Gastrocnemius medialis (tissue), 4 donors: ENCODE measurements around the gene NCAPG2. TPM values are rescaled to one million over a fixed set of nuclear protein-coding genes. Genes with fewer than 3 reads are reported as not detected.
"Not testable (repeated sequence)": the region's sequence is repeated elsewhere in the genome, so short reads cannot be mapped to it uniquely, and the experiment has no call there.

Source experiments
- ATAC-seq, 2 donors: fragments of 150-250 bp; one replicate each; pipeline ENCODE4 v1.9.1; 2016
- DNase-seq, 2 donors: peaks; one replicate each; pipeline ENCODE4 v3.0.0-alpha.2; 2019
- H3K27ac ChIP-seq, 4 donors: fragments of 200-600 bp; sonication (generic); 1 replicate in 1 of 4; 2 replicates in 3 of 4; pipeline ENCODE4 v1.5.1; 2016 to 2018; ENCODE audit warnings: mild to moderate bottlenecking in 2 of 4, moderate library complexity in 1 of 4
- H3K27me3 ChIP-seq, 3 donors: fragments of 200-600 bp; sonication (generic) in 2 of 3; 1 replicate in 1 of 3; 2 replicates in 2 of 3; pipeline versions ENCODE4 v1.5.1 to v1.6.0; 2016 to 2019; ENCODE audit warnings: mild to moderate bottlenecking in 1 of 3, moderate library complexity in 1 of 3
- H3K36me3 ChIP-seq, 2 donors: fragments of 200-600 bp; sonication (generic) in 1 of 2; one replicate each; pipeline ENCODE4 v1.5.1; 2017 to 2018
- H3K4me1 ChIP-seq, 2 donors: fragments of 200-600 bp; sonication (generic) in 1 of 2; one replicate each; pipeline ENCODE4 v1.5.1; 2016 to 2017; ENCODE audit warnings: mild to moderate bottlenecking in 2 of 2
- H3K4me3 ChIP-seq, 4 donors: fragments of 200-600 bp; sonication (generic) in 3 of 4; 1 replicate in 1 of 4; 2 replicates in 3 of 4; pipeline ENCODE4 v1.5.1; 2016 to 2019; ENCODE audit warnings: mild to moderate bottlenecking in 2 of 4
- H3K9me3 ChIP-seq, 3 donors: fragments of 200-600 bp; sonication (generic) in 2 of 3; 1 replicate in 1 of 3; 2 replicates in 2 of 3; pipeline ENCODE4 v1.5.1; 2016 to 2019
- CTCF ChIP-seq, 5 experiments: fragments of 450-650 bp in 3 of 5; fragments of 200-600 bp in 2 of 5; sonication (generic) in 2 of 5; IDR thresholded peaks in 4 of 5; conservative IDR thresholded peaks in 1 of 5; 1 replicate in 4 of 5; 2 replicates in 1 of 5; pipeline ENCODE4 v1.5.1; 2016 to 2019; ENCODE audit warnings: antibody characterized with exemption in 5 of 5, mild to moderate bottlenecking in 3 of 5, moderate library complexity in 3 of 5
- POLR2A ChIP-seq, 2 donors: fragments of 450-650 bp; IDR thresholded peaks; one replicate each; pipeline ENCODE4 v1.6.1; 2017; ENCODE audit warnings: antibody characterized with exemption in 2 of 2, mild to moderate bottlenecking in 2 of 2, moderate library complexity in 2 of 2
- in situ Hi-C, 4 donors: fragments of 200-750 bp; cut with MboI; loops; one replicate each; pipeline versions ENCODE4 v1.15.0 to v1.8.0; 2017; ENCODE audit warnings: low sequenced_read_pairs in 4 of 4
- intact Hi-C: fragments of 100-400 bp; cut with DNase I; formaldehyde crosslinking; loops from one replicate; pipeline ENCODE4 v1.15.1; 2023; ENCODE audit warnings: low total_unique reads
- total RNA-seq, 4 donors: library from RNA; depleted of rRNA; stranded (reverse); fragments of >200 nt; gene quantifications; one replicate each; pipeline versions ENCODE4 v1.1.0 to v1.2.3, GENCODE V29; 2016

NCAPG2 gene
- total RNA-seq, 4 donors from 2014 or later: 3.0 to 4.5 (median 3.9) TPM

- Histone ChIP-seq H3K4me3 (no peak overlapping the region), H3K27me3 (no peaks in the 10 kb centered on the region), H3K27ac (no peak overlapping the region), H3K4me1 (peaks cover 0 to 17% of the 10 kb centered on the region in 2 donors), H3K36me3 (no peaks in the 10 kb centered on the region), H3K9me3 (no peaks in the 10 kb centered on the region)
- DNase-seq: no peak
- intact Hi-C loops (no loop called here), in situ Hi-C loops (loop anchor here in 1 of 4 donors (25.0 kb wide), 1 partner anchor 130 kb away; the partner anchor contains the start of gene ESYT2)
- no peak for TF ChIP-seq POLR2A (IDR thresholded peaks at IDR 0.05)
- no peak for TF ChIP-seq CTCF (IDR thresholded peaks at IDR 0.05 in 4 of 5, conservative IDR thresholded peaks at IDR 0.05 in 1 of 5)
- no peak for ATAC-seq
Observed at GRCh38 chr7:158706710-158707590, 2.3 kb upstream of the NCAPG2 start.

GRCh38 chr7:158706273-158706704, 1.7 kb upstream of the NCAPG2 start:
- no peaks in the 10 kb centered on the region for H3K9me3 ChIP-seq
- DNase-seq (no peak), ATAC-seq (no peak)
- H3K36me3 ChIP-seq: no peaks in the 10 kb centered on the region
- no peak overlapping the region for H3K27ac ChIP-seq
- intact Hi-C loops (no loop called here), in situ Hi-C loops (loop anchor here in 1 of 4 donors (25.0 kb wide), 1 partner anchor 131 kb away; the partner anchor contains the start of gene ESYT2)
- no peak overlapping the region for H3K4me3 ChIP-seq
- no peaks in the 10 kb centered on the region for H3K27me3 ChIP-seq
- peaks cover 0 to 17% of the 10 kb centered on the region in 2 donors for H3K4me1 ChIP-seq
- no peak for TF ChIP-seq POLR2A (IDR thresholded peaks at IDR 0.05)
- TF ChIP-seq CTCF (IDR thresholded peaks at IDR 0.05 in 4 of 5, conservative IDR thresholded peaks at IDR 0.05 in 1 of 5): no peak

- H3K9me3 ChIP-seq: no peaks in the 10 kb centered on the region
- in situ Hi-C loops: loop anchor here in 1 of 4 donors (25.0 kb wide), 1 partner anchor 132 kb away; the partner anchor contains the start of gene ESYT2
- intact Hi-C loops: no loop called here
Observed at GRCh38 chr7:158705234-158705850, 738 bp upstream of the NCAPG2 start.

GRCh38 chr7:158703679-158704523, 703 bp downstream of the NCAPG2 start:
- Histone ChIP-seq H3K4me1 (peaks cover 0 to 17% of the 10 kb centered on the region in 2 donors), H3K27ac (peak overlapping the region; percentile 87 to 90 (median 88)), H3K4me3 (peak overlapping the region; percentile 71 to 97 (median 82))
- not testable (repeated sequence) for H3K9me3 ChIP-seq, H3K27me3 ChIP-seq, DNase-seq, ATAC-seq, H3K36me3 ChIP-seq
- in situ Hi-C loops (loop anchor here in 1 of 4 donors (25.0 kb wide), 1 partner anchor 133 kb away; the partner anchor contains the start of gene ESYT2), intact Hi-C loops (loop anchor here (5.0 kb wide), 3 partner anchors 78 to 1557 kb away; partner anchors contain the start of gene ESYT2)

More at GRCh38 chr7:158705234-158705850, 738 bp upstream of the NCAPG2 start:
- Histone ChIP-seq H3K4me1 (peaks cover 0 to 17% of the 10 kb centered on the region in 2 donors), H3K27me3 (no peaks in the 10 kb centered on the region), H3K27ac (peak overlapping the region; percentile 87 to 90 (median 88)), H3K36me3 (no peaks in the 10 kb centered on the region), H3K4me3 (peak overlapping the region; percentile 71 to 97 (median 82))
- no peak for ATAC-seq
- no peak for TF ChIP-seq CTCF (IDR thresholded peaks at IDR 0.05 in 4 of 5, conservative IDR thresholded peaks at IDR 0.05 in 1 of 5)
- no peak for TF ChIP-seq POLR2A (IDR thresholded peaks at IDR 0.05)
- DNase-seq: no peak
